ENCODE measurements around the gene TRAPPC2L. TPM values are rescaled to one million over a fixed set of nuclear protein-coding genes. Genes with fewer than 3 reads are reported as not detected.

The TRAPPC2L gene
- total and polyA plus RNA-seq, 2 experiments from 2014 or later: 30.9 to 114 TPM

GRCh38 chr16:88825146-88825545 lies 31.8 kb upstream of the TRAPPC2L start:
- no peaks in the 10 kb centered on the region for H3K36me3 ChIP-seq
- H3K4me3 ChIP-seq: no peak overlapping the region
- H3K4me1 ChIP-seq (ENCODE audit: low read depth): no peaks in the 10 kb centered on the region
- H3K27ac ChIP-seq: no peak overlapping the region
- H3K27me3 ChIP-seq: no peaks in the 10 kb centered on the region
- no peak for TF ChIP-seq CTCF (IDR thresholded peaks at IDR 0.05; ENCODE audit: low read depth, low read length)
- no peak for DNase-seq (ENCODE audit: low read depth in 1 of 2, low spot score in 1 of 2)
- H3K9me3 ChIP-seq (ENCODE audit: low read depth): no peaks in the 10 kb centered on the region

GRCh38 chr16:88826070-88826840 lies 30.7 kb upstream of the TRAPPC2L start:
- Histone ChIP-seq H3K27me3 (no peaks in the 10 kb centered on the region), H3K27ac (no peak overlapping the region), H3K9me3 (ENCODE audit: low read depth) (no peaks in the 10 kb centered on the region), H3K4me3 (no peak overlapping the region), H3K36me3 (no peaks in the 10 kb centered on the region), H3K4me1 (ENCODE audit: low read depth) (no peaks in the 10 kb centered on the region)
- TF ChIP-seq CTCF (IDR thresholded peaks at IDR 0.05; ENCODE audit: low read depth, low read length): no peak
- DNase-seq (ENCODE audit: low read depth in 1 of 2, low spot score in 1 of 2): no peak

- H3K4me1 ChIP-seq (ENCODE audit: low read depth): no peaks in the 10 kb centered on the region
- H3K9me3 ChIP-seq (ENCODE audit: low read depth): no peaks in the 10 kb centered on the region
- no peak for DNase-seq (ENCODE audit: low read depth in 1 of 2, low spot score in 1 of 2)
- no peak overlapping the region for H3K27ac ChIP-seq
- H3K27me3 ChIP-seq: no peaks in the 10 kb centered on the region
- no peak overlapping the region for H3K4me3 ChIP-seq
- no peak for TF ChIP-seq CTCF (IDR thresholded peaks at IDR 0.05; ENCODE audit: low read depth, low read length)
- no peaks in the 10 kb centered on the region for H3K36me3 ChIP-seq
Measured at GRCh38 chr16:88827727-88828126, 29.2 kb upstream of the TRAPPC2L start.

GRCh38 chr16:88828711-88829110 lies 28.2 kb upstream of the TRAPPC2L start:
- Histone ChIP-seq H3K4me3 (no peak overlapping the region), H3K9me3 (ENCODE audit: low read depth) (no peaks in the 10 kb centered on the region), H3K27me3 (no peaks in the 10 kb centered on the region), H3K36me3 (no peaks in the 10 kb centered on the region), H3K4me1 (ENCODE audit: low read depth) (no peaks in the 10 kb centered on the region), H3K27ac (no peak overlapping the region)
- no peak for DNase-seq (ENCODE audit: low read depth in 1 of 2, low spot score in 1 of 2)
- no peak for TF ChIP-seq CTCF (IDR thresholded peaks at IDR 0.05; ENCODE audit: low read depth, low read length)

- H3K9me3 ChIP-seq (ENCODE audit: low read depth): no peaks in the 10 kb centered on the region
- H3K27ac ChIP-seq: no peak overlapping the region
- DNase-seq (ENCODE audit: low read depth in 1 of 2, low spot score in 1 of 2): peak; percentile 21 to 34
- H3K27me3 ChIP-seq: no peaks in the 10 kb centered on the region
- no peaks in the 10 kb centered on the region for H3K4me1 ChIP-seq (ENCODE audit: low read depth)
- H3K4me3 ChIP-seq: no peak overlapping the region
- TF ChIP-seq CTCF (IDR thresholded peaks at IDR 0.05; ENCODE audit: low read depth, low read length): no peak
- H3K36me3 ChIP-seq: peaks cover under 1% of the 10 kb centered on the region
Measured at GRCh38 chr16:88830258-88830657, 26.7 kb upstream of the TRAPPC2L start.
